D721Med (cell line): ENCODE data around the gene OTP.

Source experiments
- DNase-seq: peaks from one replicate; pipeline ENCODE4 v3.0.0; 2011; ENCODE audit warnings: low spot score; ENCODE audit not compliant: insufficient read length
- FAIRE-seq: peaks from 2 replicates; lab custom pipeline; 2011; peaks lifted over from hg19 to GRCh38; lab: Jason Lieb, UNC
- TF ChIP-seq, protein P1 (sequence below): IDR thresholded peaks from 2 replicates; pipeline ENCODE4 v1.5.1; 2012; ENCODE audit warnings: mild to moderate bottlenecking, control low read depth; ENCODE audit not compliant: insufficient read depth; ENCODE audit errors: missing control alignments

OTP gene

DNA sequence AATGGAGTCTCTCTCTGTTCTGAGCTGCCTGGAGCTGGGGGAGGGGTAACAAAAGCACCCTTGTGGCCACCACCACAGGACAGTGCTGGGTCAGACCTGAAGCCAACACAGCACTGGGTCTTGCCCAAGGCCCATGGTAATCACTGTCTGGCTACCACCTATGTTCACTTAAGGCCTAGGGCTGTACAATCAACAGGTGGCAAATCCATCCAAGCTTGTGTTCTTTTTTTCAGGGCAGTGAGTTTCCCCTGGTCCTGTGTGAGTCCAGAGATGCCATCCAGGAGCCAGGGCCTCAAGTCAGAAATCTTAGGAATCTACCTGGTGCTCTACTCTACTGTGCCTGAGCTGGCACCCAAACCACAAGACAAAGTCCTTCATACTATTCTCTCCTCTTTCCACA, 20.1 kb upstream of the OTP start:
- TF ChIP-seq, protein P1, sequence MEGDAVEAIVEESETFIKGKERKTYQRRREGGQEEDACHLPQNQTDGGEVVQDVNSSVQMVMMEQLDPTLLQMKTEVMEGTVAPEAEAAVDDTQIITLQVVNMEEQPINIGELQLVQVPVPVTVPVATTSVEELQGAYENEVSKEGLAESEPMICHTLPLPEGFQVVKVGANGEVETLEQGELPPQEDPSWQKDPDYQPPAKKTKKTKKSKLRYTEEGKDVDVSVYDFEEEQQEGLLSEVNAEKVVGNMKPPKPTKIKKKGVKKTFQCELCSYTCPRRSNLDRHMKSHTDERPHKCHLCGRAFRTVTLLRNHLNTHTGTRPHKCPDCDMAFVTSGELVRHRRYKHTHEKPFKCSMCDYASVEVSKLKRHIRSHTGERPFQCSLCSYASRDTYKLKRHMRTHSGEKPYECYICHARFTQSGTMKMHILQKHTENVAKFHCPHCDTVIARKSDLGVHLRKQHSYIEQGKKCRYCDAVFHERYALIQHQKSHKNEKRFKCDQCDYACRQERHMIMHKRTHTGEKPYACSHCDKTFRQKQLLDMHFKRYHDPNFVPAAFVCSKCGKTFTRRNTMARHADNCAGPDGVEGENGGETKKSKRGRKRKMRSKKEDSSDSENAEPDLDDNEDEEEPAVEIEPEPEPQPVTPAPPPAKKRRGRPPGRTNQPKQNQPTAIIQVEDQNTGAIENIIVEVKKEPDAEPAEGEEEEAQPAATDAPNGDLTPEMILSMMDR = no peak
- DNase-seq (no peak), FAIRE-seq (no peak)

GRCh38 chr5:77651343-77651742, 12.8 kb upstream of the OTP start:
- no peak for FAIRE-seq

DNA sequence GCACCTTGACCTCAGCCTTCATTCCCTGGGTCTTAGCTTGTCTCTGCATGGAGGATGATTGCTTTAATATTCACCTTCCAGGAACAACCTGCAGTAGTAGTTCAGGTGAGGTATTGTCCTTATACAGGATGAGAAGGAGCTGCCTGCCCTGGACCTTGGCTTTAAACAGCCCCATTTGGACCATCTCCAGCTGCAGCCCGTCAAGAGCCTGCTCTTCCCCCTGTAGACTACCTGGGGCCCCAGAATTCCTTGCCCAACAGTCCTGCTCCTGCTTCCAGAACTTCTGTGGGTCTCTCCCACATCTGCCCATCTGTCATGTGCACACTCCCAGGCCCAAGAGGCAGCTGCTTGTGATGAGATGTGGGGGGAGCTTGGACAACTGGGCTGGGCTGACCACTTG, 12.2 kb upstream of the OTP start:
- DNase-seq (no peak), FAIRE-seq (no peak)
- TF ChIP-seq, protein P1 = no peak

More at GRCh38 chr5:77651343-77651742, 12.8 kb upstream of the OTP start:
- no peak for DNase-seq
- TF ChIP-seq, protein P1 = no peak

DNA sequence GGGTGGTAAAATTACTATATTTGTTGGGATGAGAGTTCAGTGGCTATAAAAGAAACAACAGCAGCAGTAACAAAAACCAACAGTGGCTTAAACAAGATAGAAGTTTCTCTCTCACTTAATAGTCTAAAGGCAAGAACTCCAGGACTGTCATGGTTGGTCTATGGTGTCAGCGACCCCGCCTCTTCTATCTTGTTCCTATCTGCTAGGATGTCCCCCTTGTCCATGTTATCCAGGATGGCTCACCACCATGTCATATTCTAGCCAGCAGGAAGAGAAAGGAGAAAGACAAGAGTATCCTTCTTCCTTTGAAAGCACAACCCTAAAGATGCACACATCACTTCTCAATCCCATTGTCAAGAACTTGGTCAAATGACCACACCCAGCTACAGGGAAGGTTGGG, 11.3 kb upstream of the OTP start:
- no peak for DNase-seq
- FAIRE-seq = no peak
- TF ChIP-seq, protein P1 = no peak

GRCh38 chr5:77645995-77646639, 7.6 kb upstream of the OTP start:
- no peak for DNase-seq
- TF ChIP-seq, protein P1 = no peak
- FAIRE-seq = no peak

- TF ChIP-seq, protein P1 = peak; percentile 36
- DNase-seq = peak; percentile 67
- FAIRE-seq = no peak
These were observed 6.9 kb upstream of the OTP start for GRCh38 chr5:77645158-77645994.
